ENCODE results near the gene HSF2.

Gene HSF2

GRCh38 chr6:122399348-122400120, at the start of gene HSF2:
Gene HSF2, plus strand, starts transcription at chr6:122399652. Its CDS starts 86 bp downstream, at chr6:122399738.
- Mint-ChIP-seq H3K27ac (peak within 1 kb of the TSS; percentile 94), H3K4me3 (peak within 1 kb of the TSS; percentile 99), H3K36me3 (peaks cover 6% of the 10 kb centered on the region), H3K4me1 (peaks cover 28% of the 10 kb centered on the region), H3K27me3 (no peaks in the 10 kb centered on the region), H3K9me3 (no peaks in the 10 kb centered on the region)
- peak; percentile 100 for ATAC-seq

GRCh38 chr6:122352981-122353664, 46.3 kb upstream of the HSF2 start:
- Mint-ChIP-seq H3K27ac (no peak overlapping the region), H3K36me3 (no peaks in the 10 kb centered on the region), H3K27me3 (peaks cover 17% of the 10 kb centered on the region), H3K4me1 (no peaks in the 10 kb centered on the region), H3K4me3 (no peak overlapping the region), H3K9me3 (no peaks in the 10 kb centered on the region)
- no peak for ATAC-seq

GRCh38 chr6:122360809-122361208, 38.6 kb upstream of the HSF2 start:
- H3K36me3 Mint-ChIP-seq = no peaks in the 10 kb centered on the region
- ATAC-seq = no peak
- H3K27ac Mint-ChIP-seq = no peak overlapping the region
- no peak overlapping the region for H3K4me3 Mint-ChIP-seq
- H3K4me1 Mint-ChIP-seq = no peaks in the 10 kb centered on the region
- peaks cover 19% of the 10 kb centered on the region for H3K27me3 Mint-ChIP-seq
- H3K9me3 Mint-ChIP-seq = no peaks in the 10 kb centered on the region

- H3K4me3 Mint-ChIP-seq = no peak overlapping the region
- H3K9me3 Mint-ChIP-seq = no peaks in the 10 kb centered on the region
- H3K4me1 Mint-ChIP-seq = no peaks in the 10 kb centered on the region
- no peak for ATAC-seq
- H3K27me3 Mint-ChIP-seq = peaks cover 19% of the 10 kb centered on the region
- no peak overlapping the region for H3K27ac Mint-ChIP-seq
- H3K36me3 Mint-ChIP-seq = no peaks in the 10 kb centered on the region
These were observed 38.0 kb upstream of the HSF2 start for GRCh38 chr6:122361314-122361979.

GRCh38 chr6:122363769-122364483, 35.5 kb upstream of the HSF2 start:
- Mint-ChIP-seq H3K36me3 (no peaks in the 10 kb centered on the region), H3K9me3 (no peaks in the 10 kb centered on the region), H3K4me3 (no peak overlapping the region), H3K4me1 (no peaks in the 10 kb centered on the region), H3K27ac (no peak overlapping the region), H3K27me3 (peaks cover 9% of the 10 kb centered on the region)
- no peak for ATAC-seq

- Mint-ChIP-seq H3K4me3 (no peak overlapping the region), H3K36me3 (no peaks in the 10 kb centered on the region), H3K27me3 (peaks cover 11% of the 10 kb centered on the region), H3K27ac (no peak overlapping the region), H3K4me1 (no peaks in the 10 kb centered on the region), H3K9me3 (no peaks in the 10 kb centered on the region)
- ATAC-seq = no peak
These were observed 33.6 kb upstream of the HSF2 start for GRCh38 chr6:122365775-122366403.

- ATAC-seq = no peak
- Mint-ChIP-seq H3K27me3 (peaks cover 8% of the 10 kb centered on the region), H3K27ac (no peak overlapping the region), H3K4me3 (no peak overlapping the region), H3K4me1 (no peaks in the 10 kb centered on the region), H3K9me3 (no peaks in the 10 kb centered on the region), H3K36me3 (no peaks in the 10 kb centered on the region)
These were observed 32.3 kb upstream of the HSF2 start for GRCh38 chr6:122367171-122367570.

- Mint-ChIP-seq H3K9me3 (no peaks in the 10 kb centered on the region), H3K4me1 (no peaks in the 10 kb centered on the region), H3K36me3 (no peaks in the 10 kb centered on the region), H3K27me3 (peaks cover 20% of the 10 kb centered on the region), H3K27ac (no peak overlapping the region), H3K4me3 (no peak overlapping the region)
- ATAC-seq = no peak
These were observed 29.9 kb upstream of the HSF2 start for GRCh38 chr6:122369536-122369935.

GRCh38 chr6:122372647-122373046, 26.8 kb upstream of the HSF2 start:
- H3K27me3 Mint-ChIP-seq = peaks cover 25% of the 10 kb centered on the region
- H3K27ac Mint-ChIP-seq = no peak overlapping the region

GRCh38 chr6:122374307-122374706, 25.1 kb upstream of the HSF2 start:
- no peaks in the 10 kb centered on the region for H3K36me3 Mint-ChIP-seq
- peaks cover 10% of the 10 kb centered on the region for H3K4me1 Mint-ChIP-seq
- H3K27me3 Mint-ChIP-seq = peaks cover 25% of the 10 kb centered on the region
- no peak for ATAC-seq
- H3K9me3 Mint-ChIP-seq = no peaks in the 10 kb centered on the region
- H3K27ac Mint-ChIP-seq = no peak overlapping the region
- no peak overlapping the region for H3K4me3 Mint-ChIP-seq

More at GRCh38 chr6:122372647-122373046, 26.8 kb upstream of the HSF2 start:
- Mint-ChIP-seq H3K36me3 (no peaks in the 10 kb centered on the region), H3K4me1 (peaks cover 10% of the 10 kb centered on the region), H3K9me3 (no peaks in the 10 kb centered on the region), H3K4me3 (no peak overlapping the region)
- ATAC-seq = no peak

GRCh38 chr6:122376246-122376645, 23.2 kb upstream of the HSF2 start:
- Mint-ChIP-seq H3K27ac (no peak overlapping the region), H3K4me1 (peaks cover 10% of the 10 kb centered on the region), H3K9me3 (no peaks in the 10 kb centered on the region), H3K4me3 (no peak overlapping the region), H3K36me3 (no peaks in the 10 kb centered on the region), H3K27me3 (peaks cover 25% of the 10 kb centered on the region)
- ATAC-seq = no peak

GRCh38 chr6:122381494-122382265, 17.8 kb upstream of the HSF2 start:
- Mint-ChIP-seq H3K36me3 (no peaks in the 10 kb centered on the region), H3K9me3 (no peaks in the 10 kb centered on the region), H3K27me3 (peaks cover 14% of the 10 kb centered on the region), H3K4me3 (no peak overlapping the region), H3K4me1 (peaks cover 2% of the 10 kb centered on the region), H3K27ac (no peak overlapping the region)
- ATAC-seq = peak; percentile 69

GRCh38 chr6:122385857-122386612, 13.4 kb upstream of the HSF2 start:
- Mint-ChIP-seq H3K9me3 (no peaks in the 10 kb centered on the region), H3K36me3 (no peaks in the 10 kb centered on the region), H3K27me3 (peaks cover 14% of the 10 kb centered on the region), H3K27ac (no peak overlapping the region), H3K4me1 (no peaks in the 10 kb centered on the region), H3K4me3 (no peak overlapping the region)
- no peak for ATAC-seq

- Mint-ChIP-seq H3K9me3 (no peaks in the 10 kb centered on the region), H3K36me3 (no peaks in the 10 kb centered on the region), H3K4me3 (no peak overlapping the region), H3K4me1 (no peaks in the 10 kb centered on the region), H3K27ac (no peak overlapping the region), H3K27me3 (peaks cover 14% of the 10 kb centered on the region)
- no peak for ATAC-seq
These were observed 10.5 kb upstream of the HSF2 start for GRCh38 chr6:122388945-122389344.

All from stimulated activated memory B cell treated with anti-CD40 and anti-IgM and Interleukin-4, amounts not matched to agents 10 μg/mL and 1 μg/mL and 100 μg/mL, for 72 hours (primary cell).